H1 (cell line): ENCODE measurements around the gene TMEM129. TPM values are rescaled to one million over a fixed set of nuclear protein-coding genes. Genes with fewer than 3 reads are reported as not detected.

Source experiments
- CHD1 ChIP-seq: IDR thresholded peaks from 2 replicates; pipeline ENCODE4 v1.6.1; 2012; ENCODE audit warnings: low read depth, low read length, improper control_type of control experiment
- CHD7 ChIP-seq: fragments of 300-600 bp; sonication (generic); IDR thresholded peaks from 2 replicates; pipeline ENCODE4 v1.7.1; 2012; ENCODE audit warnings: low read length, moderate library complexity, mild to moderate bottlenecking, inconsistent platforms; ENCODE audit not compliant: insufficient replicate concordance
- E2F6 ChIP-seq: IDR thresholded peaks from 2 replicates; pipeline ENCODE4 v1.6.1; 2012; ENCODE audit warnings: inconsistent platforms
- GABPA ChIP-seq: IDR thresholded peaks from 2 replicates; pipeline ENCODE4 v1.6.1; 2011; ENCODE audit warnings: mild to moderate bottlenecking, low read length, moderate library complexity, borderline replicate concordance; ENCODE audit not compliant: insufficient read depth
- HDAC2 ChIP-seq, 2 experiments: fragments of 300-600 bp in 1 of 2; sonication (generic) in 1 of 2; IDR thresholded peaks; 2 replicates each; pipeline ENCODE4 v1.6.1; 2011 to 2012; ENCODE audit warnings: low read depth in 2 of 2, low read length in 2 of 2, mild to moderate bottlenecking in 2 of 2, moderate library complexity in 2 of 2, borderline replicate concordance in 1 of 2, inconsistent platforms in 1 of 2
- SIX5 ChIP-seq: IDR thresholded peaks from 2 replicates; pipeline ENCODE4 v1.6.1; 2011; ENCODE audit warnings: mild to moderate bottlenecking, low read depth, low read length
- TAF7 ChIP-seq: optimal IDR thresholded peaks from 2 replicates; pipeline ENCODE3; 2011; ENCODE audit warnings: low read depth, mild to moderate bottlenecking, inconsistent platforms, low read length, moderate library complexity, borderline replicate concordance
- polyA plus RNA-seq, 7 experiments: library from polyadenylated mRNA; depleted of rRNA in 3 of 7; stranded (reverse) in 5 of 7; unstranded in 2 of 7; fragments of >200 nt in 5 of 7; fragments of 200-250 nt in 2 of 7; gene quantifications; 1 replicate in 5 of 7; 2 replicates in 1 of 7; 4 replicates in 1 of 7; pipeline versions ENCODE4 v1.2.1 to v1.2.3, GENCODE V29; 2011 to 2013; ENCODE audit warnings: missing spikeins in 2 of 7, mixed read lengths in 2 of 7
- total RNA-seq: library from RNA; stranded (reverse); fragmentation: NEBNext Ultra II Directional; extraction: Animal tissue kit (Norgen Biotek cat#: 25700); gene quantifications from 2 replicates; pipeline ENCODE4 v1.2.1, GENCODE V29; 2021

The TMEM129 gene
- total and polyA plus RNA-seq, 2 of the 8 experiments (the other 6 are each of a cell fraction or from before 2014, with no cell fraction given): 31.5 to 58.7 TPM

- TF ChIP-seq CHD7: no peak
- TF ChIP-seq HDAC2 (IDR thresholded peaks at IDR 0.05; ENCODE audit: borderline replicate concordance in 1 of 2, low read depth in 2 of 2, low read length in 2 of 2): no peak
- TF ChIP-seq SIX5: no peak
- no peak for TF ChIP-seq E2F6
- no peak for TF ChIP-seq TAF7
- TF ChIP-seq GABPA: no peak
- TF ChIP-seq CHD1: no peak
Measured at GRCh38 chr4:1723131-1723801, 2.1 kb upstream of the TMEM129 start (continued).
